Stimulated activated CD8-positive, alpha-beta memory T cell treated with anti-CD3 and anti-CD28 coated beads, Interleukin-15, amount 100 ng/mL, for 1 hour (primary cell): ENCODE data around the gene FOXN3.
"Not testable (repeated sequence)": the region's sequence is repeated elsewhere in the genome, so short reads cannot be mapped to it uniquely, and the experiment has no call there.

ENCODE experiments used
- DNase-seq: peaks from one replicate; pipeline ENCODE4 v3.0.0-alpha.2; 2020; ENCODE audit warnings: low read depth

FOXN3 gene

GRCh38 chr14:89128311-89129026 is 288.6 kb downstream of the FOXN3 start:
- DNase-seq, result no peak

DNA sequence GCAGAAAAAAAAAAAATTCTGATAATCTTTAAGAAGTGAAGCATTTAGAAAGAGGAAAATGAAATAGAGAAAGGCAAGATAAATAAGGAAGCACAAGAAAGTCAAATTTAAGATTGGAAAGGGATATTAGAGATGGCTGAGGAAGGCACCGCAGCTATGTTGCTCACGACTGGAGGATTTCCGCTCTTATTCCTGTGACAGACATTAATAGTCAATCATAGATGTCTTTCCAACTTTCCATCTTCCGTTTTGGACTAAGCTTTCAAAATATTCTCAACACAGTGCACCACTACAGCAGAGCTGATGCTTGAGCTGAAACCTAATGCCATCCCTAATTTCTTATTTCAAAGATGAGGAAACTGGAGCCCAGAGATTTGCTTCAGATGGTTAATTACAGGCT is 290.6 kb downstream of the FOXN3 start:
- DNase-seq, result no peak

DNA sequence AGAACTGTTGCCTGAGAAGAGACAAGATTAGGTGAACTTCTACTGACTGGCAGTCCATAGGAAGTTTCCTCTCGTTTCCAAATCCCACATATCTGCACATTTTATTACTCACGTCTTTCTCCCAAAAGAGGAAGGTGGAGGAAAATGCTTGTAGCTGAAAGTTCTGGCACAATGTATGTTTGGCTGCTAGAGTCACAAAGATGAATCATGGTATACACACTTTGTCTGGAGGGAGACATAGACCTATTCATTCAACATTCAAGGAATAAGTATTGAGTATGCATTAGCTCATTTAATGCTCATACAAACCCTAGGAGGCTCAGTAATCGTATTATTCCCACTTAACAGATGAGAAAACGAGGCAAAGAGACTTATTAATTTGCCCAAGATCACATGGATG is 291.8 kb downstream of the FOXN3 start:
- no peak for DNase-seq

DNA sequence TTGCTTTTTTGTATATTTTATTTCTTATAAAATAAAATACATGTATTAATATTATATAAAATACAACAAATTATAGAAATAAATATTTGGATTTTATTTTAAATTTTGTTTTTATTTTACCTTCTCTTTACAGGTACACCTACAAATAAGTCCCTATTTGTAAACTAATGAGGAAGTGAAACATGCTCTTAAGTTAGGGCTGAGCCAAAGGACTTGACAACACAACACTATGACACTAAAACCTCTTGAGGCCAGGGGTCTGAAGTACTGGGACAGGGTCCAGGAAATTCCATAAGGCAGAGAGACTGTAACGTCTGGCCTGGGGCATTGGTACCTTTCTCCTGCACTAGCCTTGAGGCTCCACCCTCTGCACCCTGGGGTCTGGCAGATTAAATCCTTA is 293.2 kb downstream of the FOXN3 start:
- no peak for DNase-seq

DNA sequence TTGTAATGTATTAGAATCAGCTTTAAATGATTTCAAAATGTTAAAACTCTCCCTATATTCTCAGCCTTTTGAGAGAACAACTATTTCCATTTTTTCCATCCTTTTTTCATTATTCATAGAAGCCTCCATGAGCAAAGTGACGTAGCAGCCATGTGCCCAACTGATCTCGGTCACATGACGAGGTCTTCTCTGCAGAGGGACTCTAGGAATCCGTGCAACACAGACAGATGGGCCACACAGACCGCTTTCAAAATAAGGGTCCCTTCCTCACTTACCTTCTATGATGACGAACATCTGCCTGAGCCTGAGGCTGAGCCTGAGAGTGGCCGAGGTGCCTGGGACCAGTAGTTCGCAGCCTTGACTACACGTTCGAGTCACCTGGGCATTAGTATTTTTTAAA is 293.8 kb downstream of the FOXN3 start:
- DNase-seq, result no peak

GRCh38 chr14:89121968-89122620 is 294.9 kb downstream of the FOXN3 start:
- DNase-seq, result no peak

- DNase-seq, result no peak
These were observed 300.0 kb downstream of the FOXN3 start for GRCh38 chr14:89117012-89117411.

- DNase-seq, result no peak
These were observed 302.9 kb downstream of the FOXN3 start for GRCh38 chr14:89114109-89114508.

DNA sequence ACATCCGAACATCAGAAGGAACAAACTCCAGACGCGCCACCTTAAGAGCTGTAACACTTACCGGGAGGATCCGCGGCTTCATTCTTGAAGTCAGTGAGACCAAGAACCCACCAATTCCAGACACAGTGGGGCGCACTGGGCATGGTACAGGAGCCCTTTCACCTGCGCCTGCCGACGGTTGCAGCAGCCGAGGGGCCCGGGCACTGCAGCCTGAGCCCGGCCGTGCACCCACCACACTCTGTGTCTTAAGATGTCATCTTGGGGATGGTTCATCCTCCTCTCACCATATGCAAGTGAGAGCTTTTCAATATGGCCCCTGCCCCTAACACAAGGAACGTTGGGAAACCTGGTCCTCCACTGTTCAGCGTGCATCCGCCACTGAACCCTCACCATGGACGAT is 304.3 kb downstream of the FOXN3 start:
- DNase-seq, result no peak

DNA sequence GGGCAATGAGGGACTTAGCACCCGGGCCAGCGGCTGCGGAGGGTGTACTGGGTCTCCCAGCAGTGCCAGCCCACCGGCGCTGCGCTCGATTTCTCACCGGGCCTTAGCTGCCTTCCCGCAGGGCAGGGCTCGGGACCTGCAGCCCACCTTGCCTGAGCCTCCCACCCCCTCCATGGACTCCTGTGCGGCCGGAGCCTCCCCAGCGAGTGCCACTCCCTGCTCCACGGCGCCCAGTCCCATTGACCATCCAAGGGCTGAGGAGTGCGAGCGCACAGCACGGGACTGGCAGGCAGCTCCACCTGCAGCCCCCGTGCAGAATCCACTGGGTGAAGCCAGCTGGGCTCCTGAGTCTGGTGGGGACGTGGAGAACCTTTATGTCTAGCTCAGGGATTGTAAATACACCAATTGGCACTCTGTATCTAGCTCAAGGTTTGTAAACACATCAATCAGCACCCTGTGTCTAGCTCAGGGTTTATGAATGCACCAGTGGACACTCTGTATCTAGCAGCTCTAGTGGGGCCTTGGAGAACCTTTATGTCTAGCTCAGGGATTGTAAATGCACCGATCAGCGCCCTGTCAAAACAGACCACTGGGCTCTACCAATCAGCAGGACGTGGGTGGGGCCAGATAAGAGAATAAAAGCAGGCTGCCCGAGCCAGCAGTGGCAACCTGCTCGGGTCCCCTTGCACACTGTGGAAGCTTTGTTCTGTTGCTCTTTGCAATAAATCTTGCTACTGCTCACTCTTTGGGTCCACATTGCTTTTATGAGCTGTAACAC is 305.1 kb downstream of the FOXN3 start:
- DNase-seq, result not testable (repeated sequence)

DNA sequence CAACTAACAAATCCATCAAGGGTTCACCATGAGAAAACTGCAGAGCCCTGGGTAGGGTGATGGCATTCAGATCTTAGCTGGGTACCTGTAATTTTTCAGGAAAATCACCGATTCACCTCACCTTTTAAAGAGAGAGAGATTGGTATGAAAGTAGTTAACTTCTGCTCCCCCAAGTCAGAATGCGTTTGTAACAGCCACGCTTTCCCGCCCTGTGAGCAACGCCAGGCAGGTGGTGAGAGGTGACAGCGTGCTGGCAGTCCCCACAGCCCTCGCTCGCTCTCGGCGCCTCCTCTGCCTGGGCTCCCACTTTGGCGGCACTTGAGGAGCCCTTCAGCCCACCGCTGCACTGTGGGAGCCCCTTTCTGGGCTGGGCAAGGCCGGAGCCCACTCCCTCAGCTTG is 305.8 kb downstream of the FOXN3 start:
- DNase-seq, result not testable (repeated sequence)

DNA sequence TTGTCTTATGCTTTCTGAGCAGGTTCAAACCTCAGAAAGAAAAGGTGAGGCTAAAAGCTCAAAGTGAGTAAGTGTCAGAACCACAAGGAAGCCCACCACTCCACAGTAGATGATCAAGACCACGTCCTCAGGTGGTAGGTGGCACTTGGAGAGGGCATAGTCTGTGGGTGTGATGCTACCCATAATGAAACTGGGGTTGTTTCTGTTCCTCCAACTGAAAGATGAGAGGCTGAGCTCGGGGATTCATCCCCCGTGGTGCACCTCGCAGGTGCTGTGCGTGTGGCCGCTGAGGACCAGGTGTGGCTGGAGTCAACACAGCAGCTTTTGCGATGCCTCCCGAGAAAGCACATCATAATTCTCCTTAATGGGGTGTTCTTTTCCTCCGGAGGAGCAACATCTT is 306.9 kb downstream of the FOXN3 start:
- no peak for DNase-seq

DNA sequence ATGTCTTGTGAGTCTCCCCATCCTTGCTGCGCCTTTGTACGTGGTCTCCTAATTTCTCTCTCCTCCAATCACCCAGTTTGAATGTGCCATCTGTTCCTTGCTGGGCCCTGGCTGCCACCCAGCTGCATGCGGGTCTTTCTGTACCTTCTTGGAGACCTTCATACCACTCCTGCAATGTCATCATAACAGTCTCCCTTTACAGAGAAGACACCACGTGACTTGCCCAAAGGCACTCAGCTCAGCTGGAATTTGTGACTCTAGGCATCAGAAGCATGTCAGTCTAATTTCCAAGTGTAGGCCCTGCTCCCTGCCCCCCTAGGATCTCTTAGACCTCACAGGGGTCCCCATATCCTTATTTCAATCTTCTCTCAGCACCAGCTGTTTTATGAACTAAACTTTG is 308.4 kb downstream of the FOXN3 start:
- no peak for DNase-seq

DNA sequence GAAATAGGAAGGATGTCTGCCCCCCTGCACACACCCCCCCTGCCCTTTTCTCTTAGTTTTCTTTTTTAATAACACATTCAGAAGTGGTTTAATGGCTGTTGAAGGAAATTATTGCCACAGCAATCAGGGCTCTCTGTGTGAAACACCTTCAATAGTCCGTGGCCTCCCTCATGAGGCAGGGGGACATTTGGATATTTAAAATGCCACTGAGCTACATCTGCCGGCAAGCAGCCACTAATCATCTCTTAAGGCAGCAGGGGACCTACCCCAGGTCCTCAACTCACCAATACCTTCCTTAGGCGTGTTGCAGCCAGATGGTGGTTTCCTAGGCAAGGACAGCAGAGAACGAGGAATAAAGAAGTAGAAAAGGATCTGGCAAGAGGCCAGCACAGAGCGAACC is 309.4 kb downstream of the FOXN3 start:
- DNase-seq, result no peak
